DOHH2 (cell line): ENCODE data around the gene FXYD1.

Experiments
- EZH2phosphoT487 ChIP-seq: fragments of 200-600 bp; sonication (generic); IDR thresholded peaks from 2 replicates; pipeline ENCODE4 v1.6.1; 2017; ENCODE audit warnings: borderline replicate concordance, mild to moderate bottlenecking, antibody characterized with exemption, low read length, moderate library complexity, mixed read lengths
- TF ChIP-seq, protein P1 (sequence below): fragments of 200-600 bp; sonication (generic); IDR thresholded peaks from one replicate; pipeline ENCODE4 v1.5.1; 2014; ENCODE audit warnings: antibody characterized with exemption, mild to moderate bottlenecking, low read depth, low read length; ENCODE audit not compliant: poor library complexity, severe bottlenecking

DNA sequence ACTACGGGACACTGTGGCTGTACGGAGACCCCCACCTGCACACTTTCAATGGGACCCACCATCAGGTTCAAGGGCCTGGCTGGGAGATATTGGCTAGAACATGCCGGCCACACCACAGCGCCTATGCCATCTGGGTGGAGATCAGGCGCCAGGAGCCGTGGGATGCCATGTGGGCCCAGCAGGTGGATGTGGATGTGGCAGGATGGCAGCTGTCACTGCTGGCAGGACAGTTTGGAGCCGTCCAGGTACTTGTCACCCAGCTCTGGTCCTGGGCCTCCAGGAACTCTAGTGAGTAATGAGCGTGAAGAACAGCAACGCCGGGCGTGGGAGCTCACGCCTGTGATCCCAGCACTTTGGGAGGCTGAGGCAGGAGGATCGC lies 38.7 kb upstream of the FXYD1 start:
- TF ChIP-seq, protein P1, sequence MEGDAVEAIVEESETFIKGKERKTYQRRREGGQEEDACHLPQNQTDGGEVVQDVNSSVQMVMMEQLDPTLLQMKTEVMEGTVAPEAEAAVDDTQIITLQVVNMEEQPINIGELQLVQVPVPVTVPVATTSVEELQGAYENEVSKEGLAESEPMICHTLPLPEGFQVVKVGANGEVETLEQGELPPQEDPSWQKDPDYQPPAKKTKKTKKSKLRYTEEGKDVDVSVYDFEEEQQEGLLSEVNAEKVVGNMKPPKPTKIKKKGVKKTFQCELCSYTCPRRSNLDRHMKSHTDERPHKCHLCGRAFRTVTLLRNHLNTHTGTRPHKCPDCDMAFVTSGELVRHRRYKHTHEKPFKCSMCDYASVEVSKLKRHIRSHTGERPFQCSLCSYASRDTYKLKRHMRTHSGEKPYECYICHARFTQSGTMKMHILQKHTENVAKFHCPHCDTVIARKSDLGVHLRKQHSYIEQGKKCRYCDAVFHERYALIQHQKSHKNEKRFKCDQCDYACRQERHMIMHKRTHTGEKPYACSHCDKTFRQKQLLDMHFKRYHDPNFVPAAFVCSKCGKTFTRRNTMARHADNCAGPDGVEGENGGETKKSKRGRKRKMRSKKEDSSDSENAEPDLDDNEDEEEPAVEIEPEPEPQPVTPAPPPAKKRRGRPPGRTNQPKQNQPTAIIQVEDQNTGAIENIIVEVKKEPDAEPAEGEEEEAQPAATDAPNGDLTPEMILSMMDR = no peak
- TF ChIP-seq EZH2phosphoT487 = no peak
